Testis (tissue), 2 donors: Measurements from ENCODE around the gene SNTG2.

ENCODE experiments used
- POLR2A ChIP-seq: fragments of 450-650 bp; IDR thresholded peaks from one replicate; pipeline ENCODE4 v1.6.1; 2017; ENCODE audit warnings: antibody characterized with exemption, mild to moderate bottlenecking, moderate library complexity
- TF ChIP-seq, protein P1 (sequence below), 3 experiments: fragments of 450-650 bp in 2 of 3; fragments of 200-600 bp in 1 of 3; sonication (generic) in 1 of 3; IDR thresholded peaks; one replicate each; pipeline ENCODE4 v1.5.1; 2016 to 2019; ENCODE audit warnings: antibody characterized with exemption in 3 of 3, mild to moderate bottlenecking in 2 of 3, moderate library complexity in 1 of 3

GRCh38 chr2:1078326-1078725 lies 127.7 kb downstream of the SNTG2 start:
- TF ChIP-seq POLR2A = no peak
- TF ChIP-seq, protein P1, sequence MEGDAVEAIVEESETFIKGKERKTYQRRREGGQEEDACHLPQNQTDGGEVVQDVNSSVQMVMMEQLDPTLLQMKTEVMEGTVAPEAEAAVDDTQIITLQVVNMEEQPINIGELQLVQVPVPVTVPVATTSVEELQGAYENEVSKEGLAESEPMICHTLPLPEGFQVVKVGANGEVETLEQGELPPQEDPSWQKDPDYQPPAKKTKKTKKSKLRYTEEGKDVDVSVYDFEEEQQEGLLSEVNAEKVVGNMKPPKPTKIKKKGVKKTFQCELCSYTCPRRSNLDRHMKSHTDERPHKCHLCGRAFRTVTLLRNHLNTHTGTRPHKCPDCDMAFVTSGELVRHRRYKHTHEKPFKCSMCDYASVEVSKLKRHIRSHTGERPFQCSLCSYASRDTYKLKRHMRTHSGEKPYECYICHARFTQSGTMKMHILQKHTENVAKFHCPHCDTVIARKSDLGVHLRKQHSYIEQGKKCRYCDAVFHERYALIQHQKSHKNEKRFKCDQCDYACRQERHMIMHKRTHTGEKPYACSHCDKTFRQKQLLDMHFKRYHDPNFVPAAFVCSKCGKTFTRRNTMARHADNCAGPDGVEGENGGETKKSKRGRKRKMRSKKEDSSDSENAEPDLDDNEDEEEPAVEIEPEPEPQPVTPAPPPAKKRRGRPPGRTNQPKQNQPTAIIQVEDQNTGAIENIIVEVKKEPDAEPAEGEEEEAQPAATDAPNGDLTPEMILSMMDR (IDR thresholded peaks at IDR 0.05) = no peak
